ENCODE data around the gene PARD6B.
"Not testable (repeated sequence)": the region's sequence is repeated elsewhere in the genome, so short reads cannot be mapped to it uniquely, and the experiment has no call there.

PARD6B gene

GRCh38 chr20:50747275-50747674 is 15.9 kb downstream of the PARD6B start:
- DNase-seq: no peak

DNA sequence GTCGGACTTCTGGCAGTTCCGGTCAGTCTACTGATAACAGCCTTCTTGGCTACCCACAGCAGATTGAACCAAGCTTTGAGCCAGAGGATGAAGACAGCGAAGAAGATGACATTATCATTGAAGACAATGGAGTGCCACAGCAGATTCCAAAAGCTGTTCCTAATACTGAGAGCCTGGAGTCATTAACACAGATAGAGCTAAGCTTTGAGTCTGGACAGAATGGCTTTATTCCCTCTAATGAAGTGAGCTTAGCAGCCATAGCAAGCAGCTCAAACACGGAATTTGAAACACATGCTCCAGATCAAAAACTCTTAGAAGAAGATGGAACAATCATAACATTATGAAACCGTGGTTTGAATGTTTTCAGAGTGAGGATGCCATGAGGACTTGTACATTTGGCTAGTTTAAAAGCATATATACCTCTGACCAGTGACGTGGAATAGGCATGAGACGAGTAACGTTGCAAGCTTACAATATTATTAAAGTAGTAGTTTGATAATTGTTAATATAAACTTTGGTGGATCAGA is 18.8 kb downstream of the PARD6B start:
- no peak for DNase-seq

GRCh38 chr20:50753152-50753551 is 21.8 kb downstream of the PARD6B start:
- no peak for DNase-seq

GRCh38 chr20:50754420-50754819 is 23.0 kb downstream of the PARD6B start:
- DNase-seq: no peak

DNA sequence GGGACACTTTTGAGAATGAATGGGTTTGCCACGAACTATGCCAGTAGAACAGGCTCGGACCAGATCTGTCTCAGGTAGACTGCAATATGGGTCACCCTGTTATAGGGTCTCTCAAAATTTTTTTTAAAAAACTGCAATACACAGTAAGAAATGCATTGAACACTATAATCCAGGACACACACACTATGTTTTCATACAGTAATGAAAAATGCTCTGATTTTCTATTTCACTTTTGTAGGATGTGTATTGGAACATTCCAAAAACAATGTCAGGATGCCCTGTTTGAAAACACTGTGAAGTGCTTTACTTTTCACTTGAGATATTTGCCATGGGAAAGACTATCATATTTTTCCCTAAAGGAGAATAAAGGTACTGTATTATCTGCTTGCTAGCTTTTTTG is 25.1 kb downstream of the PARD6B start:
- DNase-seq: no peak

- DNase-seq: no peak
Measured at GRCh38 chr20:50758469-50758868, 27.1 kb downstream of the PARD6B start.

DNA sequence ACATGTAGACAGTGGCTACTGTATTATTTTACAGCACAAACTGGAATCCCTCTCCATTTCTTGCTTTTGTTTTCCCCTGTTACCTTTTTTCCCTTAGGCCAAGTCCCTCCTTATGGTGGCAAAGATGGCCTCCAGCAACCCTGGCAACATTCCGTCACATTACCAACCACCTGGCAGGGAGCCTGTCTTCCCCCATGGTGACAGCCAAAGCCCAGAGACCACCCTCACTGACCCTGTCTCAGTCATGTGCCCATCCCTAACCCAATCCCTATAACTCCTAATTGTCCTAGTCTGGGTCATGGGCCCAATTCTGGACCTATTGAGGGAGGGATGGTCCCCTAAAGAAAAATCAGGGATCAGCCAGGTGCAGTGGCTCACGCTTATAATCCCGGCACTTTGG is 27.6 kb downstream of the PARD6B start:
- DNase-seq: no peak

- DNase-seq: no peak
Measured at GRCh38 chr20:50759678-50760077, 28.3 kb downstream of the PARD6B start.

- no peak for DNase-seq
Measured at GRCh38 chr20:50762045-50762422, 30.7 kb downstream of the PARD6B start.

DNA sequence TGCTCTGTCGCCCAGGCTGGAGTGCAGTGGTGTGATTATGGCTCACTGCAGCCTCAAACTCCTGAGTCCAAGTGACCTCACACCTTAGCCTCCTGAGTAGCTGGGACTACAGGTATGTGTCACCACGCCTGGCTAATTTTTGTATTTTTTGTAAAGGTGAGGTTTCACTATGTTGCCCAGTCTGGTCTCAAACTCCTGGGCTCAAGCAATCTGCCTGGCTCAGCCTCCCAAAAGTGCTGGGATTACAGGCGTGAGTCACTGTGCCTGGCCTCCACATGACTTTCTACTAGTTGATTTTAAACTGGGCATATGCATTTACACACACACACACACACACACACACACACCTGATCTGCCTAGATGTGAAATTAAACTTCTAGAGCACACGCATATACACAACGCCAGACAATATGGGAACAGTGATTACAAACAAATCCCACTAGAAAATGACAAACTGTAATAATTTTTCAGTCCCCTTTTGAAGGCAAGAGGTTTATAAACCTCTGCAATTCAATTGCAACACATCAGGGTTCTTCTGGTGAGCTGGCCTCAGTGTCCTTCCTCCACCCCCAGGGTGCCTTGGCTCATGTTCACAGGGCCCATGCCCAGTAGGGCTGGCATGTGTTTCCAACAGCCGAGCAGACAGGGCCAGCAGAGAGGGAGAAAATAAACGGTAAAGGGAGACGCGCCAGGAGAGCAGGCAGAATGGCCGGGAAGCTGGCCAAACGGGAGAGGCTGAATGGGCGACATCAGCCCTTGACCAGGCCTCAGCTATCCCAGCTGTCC is 31.2 kb downstream of the PARD6B start:
- no peak for DNase-seq

DNA sequence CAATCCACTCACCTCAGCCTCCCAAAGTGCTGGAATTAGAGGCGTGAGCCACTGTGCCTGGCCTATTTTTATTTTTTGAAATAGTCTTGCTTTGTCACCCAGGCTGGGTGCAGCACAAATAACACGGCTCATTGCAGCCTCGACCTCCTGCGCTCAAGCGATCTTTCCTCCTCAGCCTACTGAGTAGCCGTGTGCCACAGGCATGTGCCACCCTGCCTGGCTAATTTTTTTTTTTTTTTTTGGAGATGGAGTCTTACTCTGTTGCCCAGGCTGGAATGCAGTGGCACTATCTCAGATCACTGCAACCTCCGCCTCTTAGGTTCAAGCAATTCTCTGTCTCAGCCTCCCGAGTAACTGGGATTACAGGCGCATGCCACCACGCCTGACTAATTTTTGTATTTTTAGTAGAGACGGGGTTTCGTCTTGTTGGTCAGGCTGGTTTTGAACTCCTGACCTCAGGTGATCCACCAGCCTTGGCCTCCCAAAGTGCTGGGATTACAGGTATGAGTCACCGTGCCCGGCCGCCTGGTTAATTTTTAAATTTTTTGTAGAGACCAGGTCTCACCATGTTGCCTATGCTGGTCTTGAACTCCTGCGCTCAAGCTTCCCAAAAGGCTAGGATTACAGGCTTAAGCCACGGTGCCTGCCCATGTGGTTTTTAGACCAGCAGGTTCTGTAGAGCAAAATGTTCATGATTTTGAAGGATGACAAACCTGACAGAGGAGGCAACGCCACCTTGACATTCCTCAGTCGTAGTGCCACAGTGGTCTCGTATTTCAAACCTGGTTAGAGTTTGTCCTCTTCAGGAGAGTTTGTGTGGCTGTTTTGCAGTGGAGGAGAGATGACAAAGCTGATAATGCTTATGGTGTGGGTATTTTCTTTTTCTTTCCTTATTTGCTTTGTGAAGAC is 32.4 kb downstream of the PARD6B start:
- DNase-seq: not testable (repeated sequence)

GRCh38 chr20:50765251-50765650 is 33.9 kb downstream of the PARD6B start:
- DNase-seq: not testable (repeated sequence)

GRCh38 chr20:50765674-50766073 is 34.3 kb downstream of the PARD6B start:
- no peak for DNase-seq

- not testable (repeated sequence) for DNase-seq
Measured at GRCh38 chr20:50766955-50767809, 35.8 kb downstream of the PARD6B start.

DNA sequence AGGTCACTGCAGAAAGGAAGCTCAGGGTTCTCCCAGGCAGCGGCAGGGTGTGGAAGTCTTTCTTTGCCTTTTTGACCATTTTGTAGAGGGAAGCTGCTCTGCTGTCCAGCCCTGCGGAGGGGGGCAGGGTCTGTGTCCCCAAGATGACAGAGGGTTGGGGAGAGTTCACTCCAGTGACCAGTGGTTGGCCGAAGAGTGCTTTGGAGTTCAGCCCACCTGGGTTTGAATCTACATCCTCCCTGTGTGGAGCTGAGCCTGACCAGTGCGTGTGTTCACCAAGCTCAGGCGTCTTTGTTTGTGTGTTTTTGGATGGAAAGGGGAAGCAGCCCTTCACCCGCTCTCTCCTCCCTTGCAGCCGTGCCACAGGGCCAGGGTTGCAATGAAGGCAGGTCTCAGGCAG is 37.6 kb downstream of the PARD6B start:
- DNase-seq: not testable (repeated sequence)

DNA sequence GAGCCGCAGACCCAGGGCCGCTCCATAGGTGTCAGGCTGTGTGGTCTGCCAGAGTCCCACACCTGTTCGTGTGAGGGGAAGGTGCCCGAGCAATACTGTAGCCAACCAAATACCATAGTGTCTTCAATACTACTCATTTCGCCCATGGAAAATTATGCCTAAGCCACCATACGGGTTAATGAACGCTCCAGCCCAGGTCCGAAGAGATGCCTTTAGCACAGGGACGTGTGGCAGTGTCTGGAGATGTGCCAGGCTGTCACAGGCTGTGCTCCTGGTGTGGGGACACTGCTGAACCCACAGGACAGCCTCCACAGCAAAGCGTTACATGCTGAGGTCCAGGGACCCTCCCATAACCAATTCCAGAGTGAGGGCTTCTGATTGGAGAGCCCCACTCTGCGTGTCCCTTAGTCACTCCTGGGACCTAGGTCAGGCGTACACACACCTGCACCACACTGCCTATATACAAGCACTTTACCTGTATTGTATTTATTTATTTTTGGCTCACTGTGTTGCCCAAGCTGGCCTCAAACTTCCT is 38.2 kb downstream of the PARD6B start:
- not testable (repeated sequence) for DNase-seq

DNA sequence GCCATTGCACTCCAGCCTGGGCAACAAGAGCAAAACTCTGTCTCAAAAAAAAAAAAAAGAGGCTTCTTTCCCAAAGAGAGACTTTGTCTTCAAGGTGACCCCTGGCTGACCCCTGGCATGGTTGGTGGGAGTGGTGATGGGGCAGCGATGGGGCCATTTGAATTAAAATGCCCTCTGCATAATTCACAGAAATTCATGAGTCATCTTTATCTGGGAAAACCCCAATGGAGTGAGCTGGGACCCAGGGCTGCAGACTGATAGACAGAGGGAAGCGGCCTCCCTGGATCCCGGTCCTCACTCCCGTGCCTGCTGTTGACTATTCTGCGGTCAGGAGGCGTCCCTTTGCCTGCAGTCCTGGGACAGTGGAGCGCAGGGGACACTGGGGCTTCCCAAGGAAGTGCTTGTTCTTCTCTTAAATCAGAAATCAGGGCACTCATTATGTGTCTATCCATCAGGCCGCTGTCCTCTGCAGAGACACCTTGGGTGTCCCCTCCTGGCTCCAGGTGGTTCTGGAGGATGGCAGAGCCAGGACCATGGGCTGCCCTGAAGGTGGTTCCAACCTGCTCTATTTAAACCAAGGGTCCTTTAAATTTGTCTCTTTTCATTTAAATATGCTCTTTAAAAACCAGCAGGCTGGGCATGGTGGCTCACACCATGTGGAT is 40.2 kb downstream of the PARD6B start:
- not testable (repeated sequence) for DNase-seq

- no peak for DNase-seq
Measured at GRCh38 chr20:50772420-50773185, 41.2 kb downstream of the PARD6B start.

- DNase-seq: no peak
Measured at GRCh38 chr20:50774515-50774914, 43.1 kb downstream of the PARD6B start.

DNA sequence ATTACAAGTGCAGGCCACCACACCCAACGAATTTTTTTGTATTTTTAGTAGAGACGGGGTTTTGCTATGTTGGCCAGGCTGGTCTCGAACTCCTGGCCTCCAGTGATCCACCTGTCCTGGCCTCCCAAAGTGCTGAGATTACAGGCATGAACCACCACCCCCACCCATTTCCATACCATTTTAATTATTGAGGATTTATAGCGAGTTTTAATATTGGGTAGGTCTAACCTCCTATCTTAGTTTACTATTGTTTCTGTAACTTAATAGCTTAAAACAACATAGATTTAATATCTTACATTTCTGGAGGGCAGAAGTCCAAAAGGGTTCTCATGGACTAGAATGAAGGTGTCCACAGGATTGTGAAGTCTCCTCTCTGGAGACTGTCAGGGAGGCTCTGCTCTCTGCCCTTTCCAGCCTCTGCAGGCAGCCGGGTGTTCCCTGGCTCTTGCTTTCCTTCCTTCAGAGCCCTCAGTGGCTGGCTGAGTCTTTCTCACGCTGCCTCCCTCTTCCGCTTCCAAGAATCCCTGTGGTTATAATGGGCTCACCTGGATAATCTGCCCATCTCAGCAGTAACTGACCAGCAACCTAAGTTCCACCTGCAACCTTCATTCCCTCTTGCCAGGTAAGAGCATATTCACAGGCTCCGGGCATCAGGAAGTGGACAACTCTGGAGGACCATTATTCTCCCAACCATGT is 44.9 kb downstream of the PARD6B start:
- no peak for DNase-seq
